ENCODE results near the gene KSR2. TPM values are rescaled to one million over a fixed set of nuclear protein-coding genes. Genes with fewer than 3 reads are reported as not detected.

Gene KSR2
- polyA plus RNA-seq, 1 donor, result not detected

GRCh38 chr12:117441751-117442150, 527.0 kb downstream of the KSR2 start:
- DNase-seq, result peak; percentile 41

- DNase-seq, result no peak
These were observed 528.4 kb downstream of the KSR2 start for GRCh38 chr12:117440384-117440783.

- DNase-seq, result no peak
These were observed 529.2 kb downstream of the KSR2 start for GRCh38 chr12:117439531-117440001.

DNA sequence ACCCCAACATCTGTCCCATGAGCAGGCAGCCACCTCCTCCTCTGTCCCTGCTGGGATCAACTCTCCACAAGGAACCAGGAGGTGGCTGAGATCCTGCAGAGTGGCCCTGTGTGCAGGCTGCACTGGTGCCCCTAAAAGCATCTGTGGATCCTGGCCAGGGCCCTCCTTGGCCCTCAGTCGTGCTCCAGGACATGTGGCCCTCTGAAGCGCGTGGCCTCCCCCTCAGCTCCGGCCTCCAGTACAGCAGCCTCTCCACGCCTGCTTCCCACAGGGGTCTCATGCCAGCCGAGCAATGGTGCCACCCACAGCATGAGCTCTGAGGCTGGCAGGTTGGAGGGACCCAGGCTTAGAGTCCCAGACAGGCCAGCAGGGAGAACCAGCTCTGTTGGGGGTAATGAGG, 530.0 kb downstream of the KSR2 start:
- no peak for DNase-seq

- DNase-seq, result no peak
These were observed 531.1 kb downstream of the KSR2 start for GRCh38 chr12:117437516-117438255.

- no peak for DNase-seq
These were observed 534.9 kb downstream of the KSR2 start for GRCh38 chr12:117433878-117434277.

DNA sequence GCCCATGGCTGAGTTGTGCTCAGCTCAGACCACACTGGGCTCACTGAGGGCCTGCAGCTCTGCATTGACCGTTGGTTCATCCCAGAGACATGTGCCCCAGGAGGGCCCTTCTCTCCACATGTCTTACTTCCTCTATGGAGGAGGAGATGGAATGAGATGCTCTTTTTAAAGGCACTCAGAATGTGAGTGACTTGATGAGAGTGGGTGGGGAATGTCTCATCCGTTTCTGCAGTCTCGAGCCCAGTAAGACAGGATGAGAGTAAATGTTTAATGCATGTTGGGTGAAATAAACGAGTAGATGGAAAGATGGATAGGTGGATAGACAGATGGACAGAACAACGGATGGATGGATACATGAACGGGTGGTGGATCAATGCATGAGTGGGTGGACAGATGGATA, 538.5 kb downstream of the KSR2 start:
- DNase-seq, result no peak

DNA sequence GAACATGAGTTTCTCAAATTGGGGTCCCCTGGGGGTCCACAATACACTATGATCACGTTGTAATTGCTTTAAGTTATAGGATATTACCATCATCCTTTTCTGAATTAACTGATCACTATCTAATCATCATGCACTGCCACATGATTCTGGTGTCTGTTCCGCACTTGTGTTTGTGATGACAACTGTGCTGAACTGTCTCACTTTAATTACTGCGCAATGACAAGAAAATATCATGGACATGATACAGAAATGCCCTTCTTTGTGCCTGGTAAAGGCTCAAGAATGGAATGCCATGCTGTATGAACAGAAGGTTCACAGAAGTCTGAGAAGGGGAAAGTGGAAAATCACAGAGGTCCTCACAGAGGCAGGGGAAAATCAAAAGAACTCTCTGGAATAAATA, 541.6 kb downstream of the KSR2 start:
- DNase-seq, result no peak

DNA sequence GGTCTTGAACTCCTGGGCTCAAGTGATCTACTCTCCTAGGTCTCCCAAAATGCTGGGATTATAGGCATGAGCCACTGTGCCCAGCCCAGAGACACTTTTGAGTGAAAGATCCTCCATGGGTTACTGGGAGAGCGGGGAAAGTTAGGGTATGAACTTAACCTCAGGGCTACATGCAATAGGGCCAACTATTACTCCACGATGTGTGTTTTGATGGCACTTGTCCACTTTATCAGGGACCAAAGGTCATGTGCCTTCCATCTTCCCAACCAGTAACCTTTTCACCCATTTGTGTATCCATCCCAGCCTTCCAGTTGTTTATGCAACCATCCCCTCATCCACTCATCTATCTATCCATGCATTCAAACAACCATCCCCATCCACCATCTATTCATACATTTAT, 546.8 kb downstream of the KSR2 start:
- no peak for DNase-seq

DNA sequence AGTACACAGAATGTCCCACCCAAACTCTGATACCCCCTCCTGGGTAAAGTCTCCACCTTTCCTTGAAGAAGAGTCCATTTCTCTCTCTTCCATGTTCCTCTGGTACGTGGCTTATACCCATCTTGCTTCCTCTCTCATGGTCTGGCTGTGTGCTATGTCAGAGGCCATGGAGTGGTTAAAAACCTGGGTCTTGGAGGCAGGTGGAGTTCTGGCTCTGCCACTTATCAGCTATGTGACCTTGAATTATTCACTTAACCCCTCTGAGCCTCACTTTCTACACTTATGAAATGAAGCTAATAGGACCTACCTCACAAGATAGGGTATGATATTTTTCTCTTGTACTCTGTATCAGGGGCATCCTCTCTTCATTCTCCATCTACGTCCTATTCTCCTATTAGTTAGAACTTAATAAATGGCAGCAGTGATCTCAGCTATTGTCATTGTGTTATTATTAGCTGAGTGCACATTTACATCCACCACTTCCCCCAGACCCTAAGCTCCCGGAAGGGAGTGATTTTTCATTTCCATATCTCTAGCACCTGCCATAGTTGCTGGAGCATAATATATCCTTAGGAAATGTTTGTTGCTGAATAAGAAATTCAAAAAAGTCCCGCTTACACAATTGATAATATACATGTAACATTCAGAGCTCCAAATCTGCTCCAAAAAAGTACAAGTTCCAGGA, 547.6 kb downstream of the KSR2 start:
- DNase-seq, result no peak

DNA sequence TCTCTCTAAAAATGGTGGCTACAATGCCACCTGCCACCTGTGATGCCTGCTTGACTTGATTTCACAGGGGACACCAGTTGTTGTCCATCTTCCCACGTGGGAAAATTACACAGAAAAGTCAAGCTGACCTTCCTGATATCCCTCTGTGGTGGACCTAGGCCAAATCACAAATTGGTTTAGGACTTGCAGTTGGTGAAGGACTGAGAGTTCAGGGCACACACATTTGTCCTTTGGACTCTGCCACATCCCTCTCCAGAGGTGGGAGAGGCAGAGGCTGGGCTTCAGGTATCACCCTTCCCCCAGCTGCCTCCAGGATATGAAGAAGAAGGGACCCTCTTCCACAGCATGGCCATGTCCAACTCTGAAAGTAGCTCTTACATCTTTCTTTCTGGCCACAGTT, 551.8 kb downstream of the KSR2 start:
- no peak for DNase-seq

GRCh38 chr12:117412465-117413188, 556.2 kb downstream of the KSR2 start:
- DNase-seq, result peak; percentile 48

GRCh38 chr12:117409286-117409685, 559.5 kb downstream of the KSR2 start:
- DNase-seq, result no peak

GRCh38 chr12:117408161-117408791, 560.5 kb downstream of the KSR2 start:
- peak; percentile 82 for DNase-seq

DNA sequence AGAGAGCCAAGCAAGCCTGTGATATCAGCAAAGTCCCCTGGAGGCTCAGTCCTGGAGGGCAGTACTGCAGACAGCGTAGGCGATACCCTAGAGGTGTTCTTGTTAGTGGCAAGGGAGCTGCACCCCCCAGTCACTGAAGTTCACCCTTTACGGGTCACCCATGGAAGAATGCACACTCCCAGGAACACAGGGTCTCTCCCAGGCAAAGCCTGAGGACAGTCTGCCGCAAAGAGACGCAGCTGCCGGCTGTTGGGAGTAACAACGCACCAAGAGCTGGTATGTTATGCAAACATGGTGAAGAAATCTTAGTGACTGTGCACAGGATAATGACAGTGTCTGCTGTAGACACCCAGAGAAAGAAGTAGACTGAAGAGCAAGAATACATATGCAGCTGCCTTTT, 563.9 kb downstream of the KSR2 start:
- DNase-seq, result no peak

- no peak for DNase-seq
These were observed 564.5 kb downstream of the KSR2 start for GRCh38 chr12:117404203-117404853.

- DNase-seq, result no peak
These were observed 565.1 kb downstream of the KSR2 start for GRCh38 chr12:117403586-117404139.

Other genes with a start within 250 kb of the KSR2 start
- 11.5 TPM for gene RFC5, start 47.7 kb upstream of the KSR2 start, polyA plus RNA-seq (ENCODE audit: insufficient read length)
- 60.0 TPM for gene WSB2, start 92.2 kb upstream of the KSR2 start, polyA plus RNA-seq (ENCODE audit: insufficient read length)
- gene VSIG10, start 135.0 kb upstream of the KSR2 start, polyA plus RNA-seq (ENCODE audit: insufficient read length), result 12.0 TPM
- 141 TPM for gene PEBP1, start 167.1 kb upstream of the KSR2 start, polyA plus RNA-seq (ENCODE audit: insufficient read length)